HG02852 (cell line): ENCODE data around the gene GLRA2.
"Not testable (repeated sequence)": the region's sequence is repeated elsewhere in the genome, so short reads cannot be mapped to it uniquely, and the experiment has no call there.

Experiments
- ATAC-seq: cut with Tn5 transposase; IDR thresholded peaks from one replicate; pipeline ENCODE4 v1.9.1; 2021; ENCODE audit warnings: mild to moderate bottlenecking, moderate library complexity; ENCODE audit not compliant: unreplicated experiment

GLRA2 gene

GRCh38 chrX:14590693-14591424 is 61.5 kb downstream of the GLRA2 start:
- ATAC-seq: no peak

GRCh38 chrX:14591976-14592375 is 62.6 kb downstream of the GLRA2 start:
- no peak for ATAC-seq

GRCh38 chrX:14594521-14594920 is 65.2 kb downstream of the GLRA2 start:
- no peak for ATAC-seq

GRCh38 chrX:14598330-14598729 is 69.0 kb downstream of the GLRA2 start:
- no peak for ATAC-seq

GRCh38 chrX:14607446-14607985 is 78.2 kb downstream of the GLRA2 start:
- no peak for ATAC-seq

GRCh38 chrX:14612450-14612849 is 83.1 kb downstream of the GLRA2 start:
- ATAC-seq: not testable (repeated sequence)

GRCh38 chrX:14616301-14616700 is 87.0 kb downstream of the GLRA2 start:
- no peak for ATAC-seq

GRCh38 chrX:14616836-14617235 is 87.5 kb downstream of the GLRA2 start:
- ATAC-seq: no peak

GRCh38 chrX:14618177-14618965 is 89.0 kb downstream of the GLRA2 start:
- no peak for ATAC-seq

GRCh38 chrX:14630733-14631132 is 101.4 kb downstream of the GLRA2 start:
- no peak for ATAC-seq

- ATAC-seq: no peak
Measured at GRCh38 chrX:14641681-14642655, 112.6 kb downstream of the GLRA2 start.

- no peak for ATAC-seq
Measured at GRCh38 chrX:14660970-14661369, 131.6 kb downstream of the GLRA2 start.

- ATAC-seq: peak; percentile 62
Measured at GRCh38 chrX:14670819-14671218, 141.5 kb downstream of the GLRA2 start.

GRCh38 chrX:14672611-14673172 is 143.4 kb downstream of the GLRA2 start:
- ATAC-seq: no peak

- ATAC-seq: no peak
Measured at GRCh38 chrX:14673236-14673635, 143.9 kb downstream of the GLRA2 start.

- ATAC-seq: peak; percentile 90
Measured at GRCh38 chrX:14673764-14674163, 144.4 kb downstream of the GLRA2 start.

- no peak for ATAC-seq
Measured at GRCh38 chrX:14675500-14675899, 146.2 kb downstream of the GLRA2 start.

- no peak for ATAC-seq
Measured at GRCh38 chrX:14676431-14676830, 147.1 kb downstream of the GLRA2 start.

GRCh38 chrX:14688331-14688730 is 159.0 kb downstream of the GLRA2 start:
- not testable (repeated sequence) for ATAC-seq

GRCh38 chrX:14690553-14690952 is 161.2 kb downstream of the GLRA2 start:
- ATAC-seq: no peak
